Measurements from ENCODE around the gene SULT1C2. TPM values are rescaled to one million over a fixed set of nuclear protein-coding genes. Genes with fewer than 3 reads are reported as not detected.

SULT1C2 gene
- total RNA-seq, 1 experiment from 2014 or later = not detected

DNA sequence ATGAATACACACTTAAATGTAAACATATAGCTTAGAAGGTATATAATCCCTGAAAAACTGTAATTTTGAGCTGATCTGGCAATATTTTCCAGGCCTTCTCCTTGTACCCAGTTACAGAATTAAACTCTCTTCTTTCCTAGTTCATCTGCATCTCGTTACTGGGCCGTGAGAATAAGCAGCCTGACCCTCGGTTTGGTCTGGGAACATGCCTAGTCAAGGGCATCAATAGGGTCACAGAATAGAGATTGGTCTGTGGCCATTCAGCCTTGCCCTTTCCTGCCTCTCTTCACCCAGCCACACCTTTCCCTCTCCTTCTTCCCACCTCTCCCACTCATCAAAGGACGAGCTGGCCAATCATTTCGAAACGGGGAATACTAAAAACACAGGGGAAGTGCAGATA, 27.3 kb downstream of the SULT1C2 start:
- no peak overlapping the region for H3K27ac ChIP-seq
- H3K4me1 ChIP-seq = no peaks in the 10 kb centered on the region
- DNase-seq = no peak
- H3K36me3 ChIP-seq = no peaks in the 10 kb centered on the region
- no peak overlapping the region for H3K4me3 ChIP-seq
- H3K9me3 ChIP-seq (replicated peaks) = no peaks in the 10 kb centered on the region
- peaks cover 3% of the 10 kb centered on the region; the same call in 1 of the 2 replicates for H3K27me3 ChIP-seq

DNA sequence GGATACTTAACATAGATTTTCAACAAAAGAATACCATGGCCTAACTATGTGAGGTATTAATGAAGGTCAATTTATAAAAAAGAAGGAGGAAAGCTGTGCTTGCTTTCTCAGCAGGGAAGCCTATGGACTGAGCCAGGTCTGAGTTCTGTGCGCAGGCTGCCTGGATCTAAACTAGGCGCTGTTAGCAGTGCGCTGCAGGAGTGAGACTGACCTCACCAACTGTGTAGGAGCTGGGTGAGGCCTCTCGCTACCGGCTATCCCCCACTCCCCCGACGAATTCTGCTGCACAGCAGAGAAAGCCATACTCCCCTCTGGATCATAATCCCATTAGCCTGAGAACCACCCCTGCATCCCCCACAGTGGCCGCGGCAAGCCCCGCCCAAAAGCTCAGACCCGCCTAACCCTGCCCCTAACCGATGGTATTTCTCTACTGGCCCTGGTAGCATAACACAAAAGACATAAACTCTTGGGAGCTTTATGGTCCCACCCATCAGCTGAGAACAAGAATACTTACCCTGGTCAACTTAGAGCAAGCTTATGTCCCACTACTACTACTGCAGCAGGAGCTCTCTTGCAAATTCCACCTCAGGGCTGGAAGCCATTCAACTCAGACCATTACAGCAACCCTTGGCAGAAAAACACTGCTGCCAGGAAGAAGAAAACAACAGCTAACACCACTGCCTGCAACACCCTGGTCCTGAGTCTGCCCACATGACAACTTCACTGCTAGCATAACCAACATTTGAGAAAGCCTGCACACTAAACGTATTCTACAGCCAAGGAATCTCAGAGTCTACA, 28.0 kb downstream of the SULT1C2 start:
- DNase-seq = no peak
- H3K27ac ChIP-seq = no peak overlapping the region
- no peaks in the 10 kb centered on the region for H3K9me3 ChIP-seq (replicated peaks)
- H3K4me3 ChIP-seq = no peak overlapping the region
- no peaks in the 10 kb centered on the region for H3K36me3 ChIP-seq
- H3K4me1 ChIP-seq = no peaks in the 10 kb centered on the region
- peaks cover 3% of the 10 kb centered on the region; the same call in 1 of the 2 replicates for H3K27me3 ChIP-seq

DNA sequence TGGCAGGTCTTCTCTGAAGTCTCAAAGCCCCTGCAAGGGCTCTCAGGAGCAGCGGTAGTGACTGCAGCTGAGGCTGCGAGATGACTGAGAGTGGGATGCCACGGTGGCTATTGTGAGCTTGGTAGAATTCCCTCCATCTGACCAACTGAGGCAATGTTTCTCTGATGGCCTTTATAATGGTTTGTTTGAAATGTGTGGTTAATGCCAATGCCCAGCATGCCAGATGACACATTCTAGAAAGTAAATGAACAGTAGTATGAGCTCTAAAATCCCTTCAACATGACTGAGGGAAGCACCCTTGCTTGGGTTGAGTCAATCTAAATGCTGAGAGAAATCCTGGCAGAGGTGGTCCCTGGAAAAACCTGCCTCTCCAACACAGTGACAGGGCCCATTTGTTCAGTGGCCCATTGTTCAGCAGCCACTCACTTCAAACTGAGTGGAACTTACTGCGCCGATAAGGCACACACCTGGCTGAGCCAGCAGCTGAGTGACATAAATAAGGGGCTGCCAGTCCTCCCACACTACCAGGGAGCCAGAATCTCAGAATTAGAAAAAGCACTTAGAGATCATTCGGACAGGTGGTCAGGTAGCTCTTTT, 31.7 kb downstream of the SULT1C2 start:
- Histone ChIP-seq H3K9me3 (replicated peaks) (no peaks in the 10 kb centered on the region), H3K27me3 (peaks cover 3% of the 10 kb centered on the region), H3K4me3 (no peak overlapping the region), H3K27ac (no peak overlapping the region), H3K4me1 (no peaks in the 10 kb centered on the region), H3K36me3 (no peaks in the 10 kb centered on the region)
- no peak for DNase-seq

DNA sequence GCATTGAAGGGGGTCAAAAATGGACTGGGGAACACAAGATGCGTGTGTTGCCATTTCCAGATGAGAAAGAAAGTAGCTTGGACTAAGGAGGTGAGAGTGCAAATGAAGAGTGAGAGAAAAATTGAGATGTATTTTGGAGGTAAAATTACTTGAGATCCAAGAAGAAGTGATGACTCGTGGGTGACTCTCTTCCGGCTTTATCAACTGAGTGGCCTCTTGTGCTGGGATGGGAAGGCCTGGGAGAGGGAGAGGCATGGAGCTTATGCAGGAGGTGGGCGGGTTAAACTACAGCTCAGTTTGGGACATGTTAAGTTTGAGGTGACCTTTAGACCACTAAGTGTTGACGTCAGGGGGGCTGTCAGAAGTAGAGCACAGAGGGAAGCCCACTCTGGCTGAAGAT, 34.9 kb downstream of the SULT1C2 start:
- Histone ChIP-seq H3K4me3 (no peak overlapping the region), H3K27ac (no peak overlapping the region), H3K36me3 (no peaks in the 10 kb centered on the region), H3K27me3 (peaks cover 3% of the 10 kb centered on the region), H3K9me3 (replicated peaks) (no peaks in the 10 kb centered on the region), H3K4me1 (no peaks in the 10 kb centered on the region)
- DNase-seq = no peak

DNA sequence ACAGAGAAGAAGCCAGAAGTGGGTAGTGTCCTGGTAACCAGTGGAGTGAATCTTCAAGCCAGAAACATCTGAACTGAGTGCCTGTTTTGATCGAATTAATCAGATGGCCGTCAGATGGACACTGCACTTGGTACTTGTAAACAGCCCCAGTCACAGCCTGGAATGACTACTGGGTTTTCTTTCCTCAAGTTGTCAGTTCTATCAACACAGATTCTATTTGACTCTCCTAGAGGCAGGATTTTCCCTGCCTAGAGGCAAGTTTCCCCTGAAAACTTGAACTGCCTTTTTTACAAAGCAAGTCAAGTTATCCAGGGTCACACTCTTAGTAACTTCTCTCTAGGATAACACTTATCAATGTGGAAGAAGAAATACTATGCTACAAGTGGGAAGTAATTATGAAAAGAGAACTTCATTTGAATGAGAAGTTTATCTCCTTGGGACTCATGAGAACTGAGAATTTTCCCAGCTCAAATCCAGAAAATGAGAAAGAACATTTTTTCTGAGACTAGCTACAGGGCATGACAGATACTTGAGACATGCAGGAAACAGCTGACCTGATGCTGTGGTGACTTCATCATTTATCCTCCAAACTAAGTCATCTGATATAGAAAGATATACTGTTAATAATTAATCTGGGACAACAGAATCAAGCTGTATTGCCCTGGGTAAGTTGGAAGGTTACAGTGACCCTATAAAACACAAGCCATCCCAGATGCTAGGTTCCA, 36.0 kb downstream of the SULT1C2 start:
- Histone ChIP-seq H3K4me1 (no peaks in the 10 kb centered on the region), H3K27ac (no peak overlapping the region), H3K9me3 (replicated peaks) (no peaks in the 10 kb centered on the region), H3K4me3 (no peak overlapping the region), H3K27me3 (no peaks in the 10 kb centered on the region; the same call in 1 of the 2 replicates), H3K36me3 (no peaks in the 10 kb centered on the region)
- DNase-seq = no peak

DNA sequence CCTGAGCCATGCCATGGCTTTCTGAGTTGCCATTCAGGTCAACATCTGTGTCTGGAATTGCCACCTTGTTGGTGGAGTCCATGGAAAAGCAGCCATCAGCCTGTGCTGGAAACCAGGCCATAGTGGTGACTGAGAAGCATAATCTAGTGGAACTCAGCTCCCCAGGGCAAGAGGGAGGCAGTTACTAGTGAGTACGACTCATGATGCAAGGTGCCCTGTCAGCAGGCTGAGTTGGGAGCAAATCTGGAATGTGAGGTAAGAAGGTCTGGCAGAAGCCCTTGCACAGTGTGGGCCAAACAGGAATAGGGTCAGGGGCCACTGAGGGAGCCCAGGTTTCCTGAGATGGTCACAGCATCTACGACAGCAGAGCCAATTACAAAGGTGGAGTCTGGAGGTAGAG, 37.1 kb downstream of the SULT1C2 start:
- Histone ChIP-seq H3K27me3 (no peaks in the 10 kb centered on the region; the same call in 1 of the 2 replicates), H3K36me3 (no peaks in the 10 kb centered on the region), H3K9me3 (replicated peaks) (no peaks in the 10 kb centered on the region), H3K27ac (no peak overlapping the region), H3K4me3 (no peak overlapping the region), H3K4me1 (no peaks in the 10 kb centered on the region)
- DNase-seq = no peak

DNA sequence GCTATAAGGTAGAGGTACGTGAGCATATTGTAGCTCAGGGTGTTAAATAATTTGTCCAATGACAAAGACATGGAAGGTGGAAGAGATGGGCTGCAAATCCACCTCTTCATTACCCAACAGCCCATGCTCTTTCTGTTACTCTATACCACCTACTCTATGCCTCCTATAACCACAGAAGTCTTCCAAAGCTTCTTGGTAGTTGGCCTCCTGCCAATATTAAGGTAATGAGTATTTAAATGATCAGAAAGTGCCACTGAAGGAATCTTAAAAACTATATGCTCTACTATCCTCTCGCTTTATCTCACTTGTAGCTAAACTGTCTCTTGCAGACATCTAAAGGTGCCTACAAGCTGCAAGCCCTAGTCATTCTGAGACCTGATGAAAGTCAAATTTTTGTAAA, 41.1 kb downstream of the SULT1C2 start:
- Histone ChIP-seq H3K27ac (no peak overlapping the region), H3K9me3 (replicated peaks) (no peaks in the 10 kb centered on the region), H3K4me3 (no peak overlapping the region), H3K36me3 (no peaks in the 10 kb centered on the region), H3K27me3 (no peaks in the 10 kb centered on the region), H3K4me1 (no peaks in the 10 kb centered on the region)
- no peak for DNase-seq

DNA sequence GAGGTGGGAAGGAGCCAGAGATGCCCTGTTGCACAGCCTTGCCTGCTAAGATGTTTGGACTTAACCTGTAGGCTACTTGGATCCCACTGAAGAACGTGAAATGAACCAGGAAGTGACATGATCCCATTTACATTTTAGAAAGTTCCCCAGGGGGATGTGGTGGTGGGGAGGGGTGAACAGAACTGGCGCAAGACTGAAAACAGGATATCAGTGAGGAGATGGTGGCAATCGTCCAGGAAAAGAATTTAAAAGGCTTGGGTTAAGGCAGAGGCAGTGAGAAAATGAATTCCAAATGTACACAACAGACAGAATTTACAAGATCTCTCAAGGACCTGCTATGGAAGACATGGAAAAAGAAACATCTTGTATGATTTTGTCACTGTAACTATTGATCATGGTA, 42.3 kb downstream of the SULT1C2 start:
- Histone ChIP-seq H3K27ac (no peak overlapping the region), H3K36me3 (no peaks in the 10 kb centered on the region), H3K9me3 (replicated peaks) (no peaks in the 10 kb centered on the region), H3K27me3 (no peaks in the 10 kb centered on the region), H3K4me3 (no peak overlapping the region), H3K4me1 (no peaks in the 10 kb centered on the region)
- DNase-seq = no peak

DNA sequence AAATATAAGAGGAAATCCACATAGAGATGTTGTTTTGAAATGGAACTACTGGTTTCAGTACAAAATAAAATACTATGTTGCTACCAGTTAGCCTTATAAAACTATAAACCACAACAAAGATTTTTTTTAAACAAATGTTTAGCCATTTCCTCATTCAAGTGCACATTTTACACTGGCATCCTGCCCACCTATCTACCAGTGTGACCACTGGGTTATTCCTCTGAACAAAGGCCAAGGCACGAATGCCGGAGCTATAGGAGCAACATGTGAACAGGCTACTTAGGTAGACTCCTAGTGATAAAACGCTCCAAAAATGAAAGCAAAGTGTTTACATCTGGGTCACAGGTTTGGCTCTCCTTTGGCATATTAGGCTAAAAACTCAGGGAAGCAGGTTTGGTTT, 57.3 kb downstream of the SULT1C2 start:
- Histone ChIP-seq H3K4me1 (no peaks in the 10 kb centered on the region), H3K4me3 (no peak overlapping the region), H3K27ac (no peak overlapping the region), H3K9me3 (replicated peaks) (no peaks in the 10 kb centered on the region), H3K36me3 (no peaks in the 10 kb centered on the region), H3K27me3 (no peaks in the 10 kb centered on the region; the same call in 1 of the 2 replicates)
- DNase-seq = no peak

DNA sequence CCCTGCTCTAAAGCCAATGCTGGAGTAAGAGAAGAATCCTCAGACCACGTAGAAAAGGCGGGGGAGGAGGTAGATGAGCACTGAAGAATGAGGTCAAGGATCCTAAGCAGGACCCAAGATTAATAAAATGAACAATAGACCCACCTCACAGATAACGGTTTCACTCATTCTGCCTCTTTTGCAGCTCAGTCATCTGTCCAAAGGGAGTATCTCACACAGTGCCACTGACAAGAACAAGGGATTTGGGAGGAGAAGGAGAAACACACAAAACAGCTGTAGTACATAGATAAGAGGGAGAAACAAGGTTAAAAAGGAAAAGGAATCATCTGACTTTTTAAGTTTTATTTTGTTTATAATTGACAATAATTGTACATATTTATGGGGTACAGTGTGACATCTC, 58.1 kb downstream of the SULT1C2 start:
- Histone ChIP-seq H3K27ac (no peak overlapping the region), H3K36me3 (no peaks in the 10 kb centered on the region), H3K27me3 (no peaks in the 10 kb centered on the region; the same call in 1 of the 2 replicates), H3K4me1 (no peaks in the 10 kb centered on the region), H3K4me3 (no peak overlapping the region), H3K9me3 (replicated peaks) (no peaks in the 10 kb centered on the region)
- no peak for DNase-seq

DNA sequence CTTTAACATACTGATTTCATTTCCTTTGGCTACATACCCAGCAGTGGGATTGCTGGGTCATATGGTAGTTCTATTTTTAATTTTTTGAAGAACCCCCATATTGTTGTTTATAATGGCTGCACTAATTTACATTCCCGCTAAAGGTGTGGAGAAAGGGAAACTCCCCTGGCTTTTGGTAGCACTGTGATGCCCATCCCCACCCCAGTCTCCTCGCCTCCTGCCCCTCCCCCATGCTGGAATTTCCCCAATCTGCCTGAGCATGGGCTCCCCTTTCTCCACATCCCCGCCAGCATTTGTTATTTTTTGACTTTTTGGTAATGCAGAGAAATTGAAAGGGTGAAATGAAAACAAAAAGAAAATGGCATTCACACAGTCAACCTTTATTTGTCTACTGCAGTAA, 59.1 kb downstream of the SULT1C2 start:
- no peaks in the 10 kb centered on the region for H3K4me1 ChIP-seq
- no peaks in the 10 kb centered on the region for H3K9me3 ChIP-seq (replicated peaks)
- no peaks in the 10 kb centered on the region; the same call in 1 of the 2 replicates for H3K27me3 ChIP-seq
- no peak overlapping the region for H3K27ac ChIP-seq
- no peaks in the 10 kb centered on the region for H3K36me3 ChIP-seq
- DNase-seq = no peak
- no peak overlapping the region for H3K4me3 ChIP-seq

DNA sequence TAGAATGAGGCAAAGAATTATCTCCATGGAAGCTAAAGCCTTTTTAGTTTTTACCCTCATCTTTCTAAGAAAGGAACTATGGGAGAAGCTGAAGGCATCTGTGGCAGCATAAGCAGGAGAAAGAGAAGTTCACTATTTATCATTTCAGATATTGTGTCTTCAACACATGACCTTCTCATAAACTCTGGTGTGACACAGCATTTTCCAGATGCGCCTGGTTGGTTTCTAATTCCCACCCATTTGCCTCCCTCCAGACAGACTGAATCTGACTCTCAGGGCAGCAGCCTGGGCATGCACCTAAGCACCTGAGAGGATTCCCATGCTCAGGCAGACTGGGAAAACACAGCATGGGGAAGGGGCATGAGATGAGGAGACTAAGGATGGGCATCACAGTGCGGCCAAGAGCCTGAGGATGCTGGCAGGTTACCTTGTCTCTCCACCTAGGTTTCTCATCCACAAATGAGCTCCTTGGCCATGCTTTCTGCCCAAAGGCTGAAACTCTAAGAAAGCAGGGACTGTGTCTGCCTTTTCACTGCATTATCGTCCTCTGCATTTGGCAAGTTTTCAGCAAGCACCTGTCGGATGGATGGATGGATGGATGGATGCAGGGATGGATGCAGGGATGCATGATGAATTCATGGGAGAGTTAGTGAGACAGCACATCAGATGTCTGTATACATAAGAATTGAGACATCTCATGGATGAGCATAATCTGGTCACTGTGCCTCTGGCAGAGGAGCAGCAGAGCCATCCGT, 60.3 kb downstream of the SULT1C2 start:
- H3K4me1 ChIP-seq = no peaks in the 10 kb centered on the region
- no peaks in the 10 kb centered on the region for H3K9me3 ChIP-seq (replicated peaks)
- no peak overlapping the region for H3K4me3 ChIP-seq
- DNase-seq = no peak
- H3K27ac ChIP-seq = no peak overlapping the region
- no peaks in the 10 kb centered on the region for H3K36me3 ChIP-seq
- H3K27me3 ChIP-seq = no peaks in the 10 kb centered on the region; the same call in 1 of the 2 replicates

DNA sequence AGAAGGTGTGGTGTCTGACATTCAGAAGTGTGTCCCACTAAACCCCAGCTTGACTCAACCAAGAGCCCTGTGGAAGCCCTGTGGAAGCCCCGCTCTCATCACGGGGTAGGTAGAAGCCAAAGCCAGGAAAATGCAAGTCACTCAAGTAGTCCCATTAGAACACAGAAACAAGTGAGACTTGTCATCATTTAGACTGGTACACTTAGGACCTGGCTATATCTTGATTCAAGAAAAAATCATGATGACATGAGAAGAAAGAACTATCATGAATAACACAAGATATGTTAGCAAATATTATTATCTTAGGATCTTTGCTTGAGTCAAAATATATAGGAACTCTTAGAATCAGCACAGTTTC, 60.9 kb downstream of the SULT1C2 start:
- DNase-seq = no peak
- Histone ChIP-seq H3K4me3 (no peak overlapping the region), H3K27ac (no peak overlapping the region), H3K27me3 (no peaks in the 10 kb centered on the region; the same call in 1 of the 2 replicates), H3K9me3 (replicated peaks) (no peaks in the 10 kb centered on the region), H3K36me3 (no peaks in the 10 kb centered on the region), H3K4me1 (no peaks in the 10 kb centered on the region)

DNA sequence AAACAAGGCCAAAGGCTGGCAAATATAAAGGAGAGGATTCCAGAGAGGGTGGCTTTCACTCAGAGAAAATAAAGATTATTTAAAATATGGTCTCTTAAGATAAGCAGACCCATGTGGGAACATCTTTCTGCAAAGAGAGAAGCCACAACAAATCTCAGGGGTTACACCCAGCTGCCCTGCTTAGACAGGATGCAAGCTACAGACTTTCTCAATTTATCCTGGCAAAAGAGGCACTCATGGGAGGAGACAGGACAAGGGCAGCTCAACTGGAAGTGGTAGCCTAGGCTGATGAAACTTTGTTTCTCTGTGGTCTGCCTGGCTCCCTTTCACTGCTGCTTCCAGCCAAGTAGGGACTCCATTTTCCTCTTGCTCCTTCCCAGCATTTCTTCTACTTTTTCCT, 63.2 kb downstream of the SULT1C2 start:
- Histone ChIP-seq H3K36me3 (no peaks in the 10 kb centered on the region), H3K4me1 (no peaks in the 10 kb centered on the region), H3K27ac (no peak overlapping the region), H3K4me3 (no peak overlapping the region), H3K9me3 (replicated peaks) (0 out of 2 replicates have a peak, but pooled peaks cover 3% of the 10 kb centered on the region), H3K27me3 (no peaks in the 10 kb centered on the region; the same call in 1 of the 2 replicates)
- DNase-seq = no peak

Data from SJCRH30 (cell line).